HG03342 (cell line): ENCODE data around the gene SH2D7.

ENCODE experiments used
- ATAC-seq: cut with Tn5 transposase; IDR thresholded peaks from one replicate; pipeline ENCODE4 v1.9.1; 2021; ENCODE audit warnings: mild to moderate bottlenecking, moderate library complexity; ENCODE audit not compliant: unreplicated experiment

SH2D7 gene

GRCh38 chr15:78059110-78059839 lies 33.1 kb upstream of the SH2D7 start:
- ATAC-seq: no peak

- no peak for ATAC-seq
These were observed 32.1 kb upstream of the SH2D7 start for GRCh38 chr15:78060232-78060631.

GRCh38 chr15:78061963-78062427 lies 30.4 kb upstream of the SH2D7 start:
- ATAC-seq: peak; percentile 47

- no peak for ATAC-seq
These were observed 29.1 kb upstream of the SH2D7 start for GRCh38 chr15:78063217-78063616.

GRCh38 chr15:78063970-78064385 lies 28.4 kb upstream of the SH2D7 start:
- no peak for ATAC-seq

- ATAC-seq: no peak
These were observed 27.8 kb upstream of the SH2D7 start for GRCh38 chr15:78064544-78064943.

GRCh38 chr15:78065284-78065872 lies 27.0 kb upstream of the SH2D7 start:
- ATAC-seq: no peak

GRCh38 chr15:78065973-78066946 lies 26.1 kb upstream of the SH2D7 start:
- peak; percentile 58 for ATAC-seq

GRCh38 chr15:78067328-78068228 lies 24.8 kb upstream of the SH2D7 start:
- ATAC-seq: no peak

- peak; percentile 13 for ATAC-seq
These were observed 23.3 kb upstream of the SH2D7 start for GRCh38 chr15:78069052-78069414.

GRCh38 chr15:78069462-78070029 lies 22.8 kb upstream of the SH2D7 start:
- ATAC-seq: no peak

- ATAC-seq: no peak
These were observed 22.2 kb upstream of the SH2D7 start for GRCh38 chr15:78070049-78070700.

- ATAC-seq: no peak
These were observed 21.0 kb upstream of the SH2D7 start for GRCh38 chr15:78071383-78071782.

GRCh38 chr15:78072080-78072892 lies 20.1 kb upstream of the SH2D7 start:
- ATAC-seq: no peak

- ATAC-seq: no peak
These were observed 19.1 kb upstream of the SH2D7 start for GRCh38 chr15:78073046-78073787.

- ATAC-seq: no peak
These were observed 16.7 kb upstream of the SH2D7 start for GRCh38 chr15:78075490-78076230.
